Fibroblast of skin of abdomen (primary cell): ENCODE measurements around the gene CXCL13.
A peak's percentile ranks its signal among the peaks of the same experiment; 100 is the strongest.
"Not testable (repeated sequence)": the region's sequence is repeated elsewhere in the genome, so short reads cannot be mapped to it uniquely, and the experiment has no call there.

ENCODE experiments used
- DNase-seq: peaks from one replicate; pipeline ENCODE4 v3.0.0-alpha.2; 2013

Gene CXCL13

DNA sequence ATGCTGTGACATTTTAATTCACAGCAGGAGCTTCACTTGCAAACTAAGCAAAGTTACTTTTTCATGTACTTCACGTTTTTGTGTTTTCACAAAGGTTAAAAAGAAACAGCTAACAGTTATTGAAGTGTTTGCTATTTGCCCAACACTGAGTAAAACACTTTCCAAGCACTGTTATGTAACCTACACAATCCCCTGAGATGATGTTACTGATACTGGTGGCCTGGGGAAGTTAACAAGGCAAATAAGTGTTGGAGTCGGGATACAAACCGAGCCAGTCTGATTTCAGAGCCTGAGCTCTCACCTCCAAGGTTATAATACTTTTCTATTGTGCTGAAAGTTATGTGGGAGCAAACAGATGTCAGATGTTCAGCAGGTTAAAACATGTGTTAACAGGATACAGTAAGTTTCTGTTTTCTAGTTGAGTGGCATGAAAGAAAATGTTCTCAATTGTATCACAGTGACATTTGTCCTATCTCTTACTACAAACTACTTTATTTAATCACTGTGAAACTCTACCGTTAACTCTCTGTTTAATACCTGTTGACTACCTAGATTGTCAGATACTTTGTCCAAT is 3.9 kb upstream of the CXCL13 start:
- no peak for DNase-seq

DNA sequence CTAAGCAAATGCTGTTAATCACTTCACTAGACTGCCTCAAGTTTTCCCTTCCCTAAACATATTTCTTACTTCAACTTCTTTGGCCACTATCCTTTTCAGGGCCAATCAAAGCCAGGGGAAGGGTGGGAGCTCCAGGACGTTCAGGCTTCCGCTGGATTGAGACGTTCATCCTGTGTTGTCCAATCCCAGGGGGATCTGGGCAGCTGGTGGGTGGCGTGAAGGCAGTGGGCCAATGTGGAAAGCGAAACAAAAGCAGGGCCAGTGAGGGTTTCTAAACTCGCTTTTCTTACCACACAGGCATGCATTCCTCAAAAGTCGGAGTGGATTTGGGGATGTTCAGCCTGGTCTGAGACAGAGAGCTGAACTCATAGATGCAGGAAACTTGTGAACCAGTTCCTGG is 7.6 kb downstream of the CXCL13 start:
- DNase-seq, result no peak

DNA sequence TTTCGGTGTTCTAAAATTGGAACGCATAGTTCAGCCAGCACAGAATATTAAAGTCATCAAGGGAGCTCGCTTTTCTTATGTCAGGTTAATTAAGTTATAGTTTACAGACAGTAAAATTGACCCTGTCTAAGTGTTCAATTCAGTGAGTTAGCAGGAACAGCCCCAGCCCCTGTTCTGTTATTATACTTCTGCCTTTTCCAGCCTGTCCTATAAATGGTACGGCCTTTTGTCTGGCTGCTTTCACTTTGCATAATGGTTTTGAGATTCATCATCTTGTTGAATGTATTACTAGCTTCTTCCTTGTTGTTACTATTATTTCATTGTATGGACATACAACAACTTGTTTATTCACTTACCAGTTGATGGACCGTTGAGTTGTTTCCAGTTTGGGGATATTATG is 9.5 kb downstream of the CXCL13 start:
- DNase-seq, result no peak

DNA sequence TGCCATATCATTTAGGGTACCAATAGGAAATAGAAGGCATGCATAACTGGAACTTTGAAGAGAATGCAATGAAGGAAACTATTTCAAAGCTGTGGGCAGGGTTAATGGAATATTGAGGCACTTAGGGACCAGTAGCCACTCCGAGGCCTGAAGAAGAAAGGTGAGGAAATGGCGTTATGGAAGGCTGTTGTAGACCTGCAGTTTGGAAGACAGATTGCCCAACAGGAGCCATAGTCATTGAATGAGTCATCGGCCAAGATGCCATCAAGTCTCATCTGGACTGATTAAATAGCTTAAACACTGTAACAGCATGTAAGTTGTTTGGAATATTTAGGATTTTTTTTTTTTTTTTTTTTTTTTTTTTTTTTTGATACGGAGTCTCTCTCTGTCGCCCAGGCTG is 11.6 kb downstream of the CXCL13 start:
- DNase-seq, result peak; percentile 37

DNA sequence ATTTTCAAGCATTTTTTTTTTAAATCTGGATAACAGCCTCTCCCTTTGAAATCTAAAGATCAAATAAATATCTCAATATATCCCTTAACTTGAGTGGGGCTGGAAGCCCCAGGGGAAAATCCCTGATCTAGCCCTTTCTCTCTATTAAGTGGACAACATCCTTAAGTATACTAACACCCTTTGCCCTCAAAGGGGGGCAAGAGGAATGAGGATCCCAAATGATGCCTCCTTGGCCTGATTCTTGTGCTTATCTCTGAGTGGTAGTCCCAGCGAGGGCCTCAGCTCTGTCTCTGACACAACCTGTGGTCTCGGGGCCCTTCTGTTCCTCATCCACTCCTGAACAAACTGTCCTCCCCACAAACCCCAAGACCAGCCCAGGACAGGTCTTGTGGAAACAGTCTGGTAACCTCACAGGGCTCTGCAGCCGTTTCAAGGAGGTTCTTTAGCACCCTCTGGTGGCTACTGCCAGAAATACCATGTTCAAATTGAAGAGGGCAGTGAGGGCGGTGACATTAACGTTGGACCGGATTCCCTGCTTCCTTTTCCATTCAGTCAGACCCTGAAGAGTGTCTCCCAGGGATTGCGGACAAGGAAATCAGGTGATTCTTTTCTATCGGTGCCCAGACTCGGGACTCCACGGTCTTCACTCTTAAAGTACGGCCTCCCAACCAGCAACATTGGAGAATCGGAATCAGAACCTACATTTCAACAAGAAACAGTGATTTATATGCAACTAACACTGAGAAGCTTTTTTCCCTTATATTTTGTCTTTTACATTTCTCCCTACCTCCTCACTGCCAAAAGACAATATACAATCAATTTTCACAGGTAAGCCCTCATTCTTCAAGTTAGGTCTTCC is 13.0 kb downstream of the CXCL13 start:
- DNase-seq, result peak; percentile 66

DNA sequence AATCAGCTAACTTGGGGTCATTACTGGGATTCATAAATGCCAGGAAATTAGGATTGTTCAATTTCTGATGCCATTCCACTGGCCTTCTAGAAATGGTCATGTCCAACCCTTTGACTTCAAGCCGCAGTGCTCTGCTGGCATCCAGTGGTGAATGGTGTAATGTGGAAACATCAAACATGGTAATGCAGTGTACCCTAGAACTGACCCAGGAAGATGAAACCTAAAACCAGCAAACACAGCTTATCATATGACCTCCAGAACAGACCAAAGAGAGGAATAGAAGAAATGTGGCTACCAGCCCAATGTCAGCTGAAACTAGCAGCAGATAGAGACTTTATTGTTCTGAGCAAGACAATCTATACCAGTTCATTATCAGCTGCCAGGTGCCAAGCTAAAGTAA is 13.8 kb downstream of the CXCL13 start:
- DNase-seq, result no peak

DNA sequence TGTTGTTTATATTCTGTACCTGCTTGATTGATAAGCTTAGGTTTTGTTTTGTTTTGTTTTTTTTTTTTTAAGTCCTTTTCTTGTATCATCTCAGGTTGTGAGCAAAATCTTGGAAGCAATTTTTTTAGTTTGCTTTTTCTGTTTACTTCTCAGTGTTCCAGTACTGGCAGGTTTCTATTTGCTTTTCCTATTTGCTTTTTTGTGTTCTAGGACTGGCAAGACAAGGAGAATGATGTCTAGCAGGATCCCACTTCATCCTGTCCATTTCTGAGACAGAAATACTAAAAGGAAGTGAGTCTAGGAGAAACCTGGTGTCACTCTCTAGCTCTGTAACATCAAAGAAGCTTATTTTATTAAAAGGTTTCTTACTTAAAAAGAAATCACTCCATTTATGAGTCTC is 15.6 kb downstream of the CXCL13 start:
- DNase-seq, result no peak

DNA sequence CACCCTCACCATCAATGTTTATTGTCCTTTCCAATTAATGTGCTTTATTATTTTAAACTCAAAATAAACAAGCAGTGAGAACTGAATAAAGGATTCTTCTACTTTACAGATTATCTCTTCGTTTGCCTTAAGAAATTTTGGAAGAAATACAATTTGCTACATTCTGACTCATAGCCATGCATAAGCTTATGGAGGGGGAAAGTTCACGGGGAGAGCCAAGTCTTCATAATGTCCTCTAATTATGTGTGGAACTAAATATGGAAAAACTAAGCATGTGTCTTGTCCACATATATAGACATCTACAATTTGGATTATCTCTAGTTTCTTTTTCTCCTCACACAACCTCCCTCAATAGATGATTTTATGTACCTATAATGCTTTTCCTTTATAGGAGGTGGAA is 17.5 kb downstream of the CXCL13 start:
- no peak for DNase-seq

DNA sequence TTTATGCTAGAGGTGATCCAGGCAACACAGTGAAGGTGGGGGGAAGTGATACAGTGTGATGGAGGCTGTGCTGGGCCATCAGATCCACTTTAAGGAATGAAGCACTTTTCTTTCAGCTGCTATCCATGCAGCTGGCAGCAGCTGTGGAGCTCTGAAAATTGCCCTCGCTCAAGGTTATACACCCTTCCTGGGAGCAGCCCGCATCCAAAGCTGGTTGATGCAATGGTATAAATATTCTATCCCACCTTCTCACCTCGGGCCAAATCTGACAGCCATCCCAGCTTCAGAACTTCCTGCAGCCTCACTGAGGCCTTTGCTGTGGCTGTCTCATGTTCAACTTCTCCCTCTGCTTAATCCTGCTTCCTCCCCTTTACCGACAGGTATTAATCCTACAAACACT is 18.6 kb downstream of the CXCL13 start:
- no peak for DNase-seq

DNA sequence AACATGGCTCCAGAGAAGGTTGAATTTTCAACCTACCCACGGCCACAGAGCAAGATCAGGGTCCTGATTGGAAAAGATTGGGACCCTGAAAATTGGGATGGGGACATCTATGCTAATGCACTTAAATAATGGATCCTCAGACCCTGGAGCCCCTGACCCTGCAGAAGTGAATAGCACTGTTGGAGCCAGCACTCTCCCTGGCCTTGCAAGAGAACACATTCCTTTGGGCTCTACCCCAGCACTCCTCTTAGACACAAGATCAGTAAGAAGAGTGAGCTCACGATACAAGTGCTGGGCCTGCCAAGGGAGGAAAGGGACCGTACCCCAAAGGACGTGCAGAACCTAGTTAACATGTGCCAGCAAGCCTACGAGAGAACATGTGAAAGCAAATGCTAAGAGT is 19.9 kb downstream of the CXCL13 start:
- DNase-seq, result no peak

DNA sequence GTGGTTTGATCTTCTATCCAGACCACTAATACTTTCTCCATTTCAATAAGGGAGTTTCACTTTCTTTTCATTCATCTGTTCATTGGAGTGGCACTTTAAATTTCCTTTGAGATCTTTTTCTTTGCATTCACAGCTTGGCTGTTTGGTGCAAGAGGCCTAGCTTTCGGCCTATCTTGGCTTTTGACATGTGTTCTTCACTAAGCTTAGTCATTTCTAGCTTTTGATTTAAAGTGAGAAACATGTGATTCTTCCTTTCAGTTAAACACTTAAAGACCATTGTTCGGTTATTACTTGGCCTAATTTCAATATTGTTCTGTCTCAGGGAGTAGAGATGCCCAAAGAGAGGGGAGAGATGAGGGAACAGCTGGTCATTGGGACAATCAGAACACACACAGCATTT is 24.3 kb downstream of the CXCL13 start:
- DNase-seq, result no peak

DNA sequence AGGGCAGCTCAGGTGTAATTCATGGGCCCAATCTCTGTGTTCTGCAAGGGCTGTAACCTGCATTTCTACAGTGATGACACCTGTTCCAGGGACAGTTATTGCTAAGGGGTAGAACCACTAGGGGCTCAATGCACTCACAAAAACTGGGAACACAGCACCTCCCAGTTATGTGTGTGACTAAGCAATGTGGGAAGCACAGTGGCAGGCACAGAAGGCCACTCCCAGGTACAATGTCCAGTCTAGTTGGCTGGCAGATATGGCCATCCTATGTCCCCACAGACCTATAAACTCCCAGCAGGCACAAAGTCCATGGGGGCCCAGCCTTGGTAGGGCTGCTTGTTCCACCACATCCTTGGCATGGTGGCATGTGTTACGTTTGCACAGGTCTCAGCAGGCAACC is 25.7 kb downstream of the CXCL13 start:
- no peak for DNase-seq

DNA sequence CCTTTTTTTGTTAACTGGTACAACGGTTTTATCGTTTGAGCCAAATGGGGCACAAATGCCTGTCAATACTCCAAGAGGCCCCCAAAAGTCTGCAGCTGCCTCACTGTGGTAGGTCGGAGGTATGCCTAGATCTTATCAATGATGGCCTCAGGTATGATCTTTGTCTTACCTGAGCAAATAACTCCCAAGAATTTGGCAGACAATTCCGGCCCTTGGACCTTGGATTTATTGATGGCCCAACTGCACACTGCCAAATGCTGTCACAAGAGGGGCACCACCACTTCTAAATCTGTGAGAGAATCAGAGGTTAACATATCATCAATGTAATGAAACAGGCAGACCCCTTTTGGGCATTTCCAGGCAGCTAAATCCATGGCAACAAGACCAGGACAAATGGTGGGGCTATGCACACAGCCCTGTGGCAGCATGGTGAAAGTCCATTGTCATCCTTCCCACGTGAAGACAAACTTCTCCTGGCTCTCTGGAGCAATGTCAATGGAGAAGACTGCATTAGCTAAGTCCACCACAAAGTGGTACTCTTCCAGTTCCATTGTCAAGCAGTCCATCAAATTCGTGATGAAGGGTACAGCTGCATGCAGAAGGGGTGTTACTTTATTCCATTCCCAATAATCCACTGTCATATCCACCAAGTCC is 28.6 kb downstream of the CXCL13 start:
- no peak for DNase-seq

DNA sequence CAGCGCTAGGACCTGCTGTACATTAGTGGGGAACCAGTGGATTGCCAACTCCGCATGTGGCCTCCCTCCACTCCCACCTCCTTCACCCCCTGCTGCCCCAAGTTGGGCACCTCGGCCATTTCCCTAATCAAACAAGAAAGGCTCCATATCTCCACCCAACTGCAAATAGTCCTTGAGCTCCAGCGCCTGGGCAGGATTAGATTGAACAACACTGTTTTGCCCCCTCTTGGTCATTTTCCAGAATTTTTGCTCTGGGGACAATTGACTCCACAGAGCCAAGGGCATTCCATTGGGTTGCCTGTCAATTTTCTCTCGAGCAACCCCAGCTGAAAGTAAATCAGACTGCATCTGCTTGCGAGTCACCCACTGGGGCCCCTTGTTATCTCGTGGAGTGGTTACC is 29.6 kb downstream of the CXCL13 start:
- DNase-seq, result no peak

DNA sequence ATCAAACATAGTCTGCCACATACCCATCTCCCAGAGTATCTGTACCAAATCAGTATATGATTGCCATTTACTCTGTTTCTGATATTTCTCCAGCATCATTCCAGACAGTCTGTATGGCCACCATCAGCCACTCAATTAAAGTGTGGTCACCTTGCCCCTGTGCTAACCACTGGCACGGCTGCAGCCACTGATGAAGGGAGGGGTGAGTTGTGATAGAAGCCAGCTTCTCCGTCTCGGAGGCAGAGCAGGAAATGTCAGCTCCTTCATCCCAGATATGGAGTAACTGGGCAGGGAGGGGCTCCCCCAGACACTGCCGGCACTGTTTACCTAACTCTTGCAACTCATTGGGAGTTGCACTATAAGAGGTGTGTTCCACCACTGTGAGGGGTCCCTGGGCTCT is 30.3 kb downstream of the CXCL13 start:
- DNase-seq, result no peak

DNA sequence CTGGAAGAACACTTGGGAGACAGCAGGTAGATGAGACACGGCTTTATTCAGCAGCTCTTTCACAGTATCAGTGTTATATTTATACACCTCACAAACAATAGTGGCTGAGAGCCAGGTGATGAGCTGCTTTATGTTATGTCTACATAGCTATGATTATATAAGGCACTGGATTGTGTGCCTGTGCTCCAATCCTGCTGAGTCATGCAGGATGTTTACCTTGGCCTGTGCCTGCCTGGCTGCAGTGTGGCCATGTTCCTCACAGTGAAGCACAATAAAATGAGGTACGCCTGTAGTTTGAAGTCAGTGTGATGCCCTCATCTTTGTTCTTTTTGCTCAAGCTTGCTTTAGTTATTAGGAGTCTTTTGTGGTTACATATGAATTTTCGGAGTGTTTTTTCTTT is 31.3 kb downstream of the CXCL13 start:
- DNase-seq, result peak; percentile 83

DNA sequence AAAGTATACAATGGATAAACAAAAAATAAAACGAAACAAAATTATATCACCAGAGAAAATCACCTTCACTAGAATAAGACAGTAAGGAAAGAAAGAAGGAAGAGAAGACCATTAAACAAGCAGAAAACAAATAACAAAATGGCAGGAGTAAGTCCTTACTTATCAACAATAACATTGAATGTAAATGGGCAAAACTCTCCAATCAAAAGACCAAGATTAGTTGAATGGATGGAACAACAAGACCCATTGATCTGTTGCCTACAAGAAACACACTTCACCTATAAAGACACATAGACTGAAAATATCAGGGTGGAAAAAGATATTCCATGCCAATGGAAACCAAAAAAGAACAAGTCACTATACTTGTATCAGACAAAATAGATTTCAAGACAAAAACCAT is 38.4 kb downstream of the CXCL13 start:
- not testable (repeated sequence) for DNase-seq

DNA sequence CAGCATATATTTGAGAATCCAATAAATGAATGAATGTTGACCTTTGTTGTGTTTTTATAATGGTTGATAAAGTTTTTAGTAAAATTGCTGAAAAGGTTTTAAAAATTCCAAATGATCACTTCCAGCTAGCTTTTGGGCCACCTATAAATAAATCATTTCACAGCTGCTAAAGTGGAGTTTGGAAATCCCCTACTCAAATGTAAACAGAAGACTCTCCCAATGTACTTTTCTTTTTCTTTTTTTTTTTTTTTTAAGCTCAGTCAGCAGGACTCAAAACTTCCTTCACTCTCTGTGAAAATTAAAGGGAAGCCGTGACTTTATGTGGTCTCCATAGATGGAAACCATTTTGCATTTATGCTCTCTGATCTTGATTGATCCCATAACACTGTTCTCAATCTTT is 45.2 kb downstream of the CXCL13 start:
- no peak for DNase-seq

DNA sequence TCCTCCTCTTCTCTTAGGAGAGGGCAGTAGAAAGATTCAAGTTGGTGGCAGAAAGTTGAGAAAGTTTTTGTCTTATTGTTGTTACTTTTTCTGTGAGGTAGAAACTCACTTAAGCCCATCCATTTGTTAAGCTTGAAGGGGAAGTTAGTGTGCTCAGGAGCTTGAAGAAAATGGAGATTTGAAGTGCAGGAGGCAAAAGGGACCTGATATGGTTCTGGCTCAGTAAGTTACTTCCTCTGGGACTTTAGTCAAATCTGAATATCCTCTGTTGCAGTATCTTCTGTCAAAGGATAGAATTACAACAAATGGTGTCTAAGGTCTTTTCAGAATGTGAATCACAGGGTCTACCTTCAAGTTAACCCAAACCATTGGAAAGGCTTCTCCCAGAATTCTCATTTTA is 46.2 kb downstream of the CXCL13 start:
- no peak for DNase-seq

DNA sequence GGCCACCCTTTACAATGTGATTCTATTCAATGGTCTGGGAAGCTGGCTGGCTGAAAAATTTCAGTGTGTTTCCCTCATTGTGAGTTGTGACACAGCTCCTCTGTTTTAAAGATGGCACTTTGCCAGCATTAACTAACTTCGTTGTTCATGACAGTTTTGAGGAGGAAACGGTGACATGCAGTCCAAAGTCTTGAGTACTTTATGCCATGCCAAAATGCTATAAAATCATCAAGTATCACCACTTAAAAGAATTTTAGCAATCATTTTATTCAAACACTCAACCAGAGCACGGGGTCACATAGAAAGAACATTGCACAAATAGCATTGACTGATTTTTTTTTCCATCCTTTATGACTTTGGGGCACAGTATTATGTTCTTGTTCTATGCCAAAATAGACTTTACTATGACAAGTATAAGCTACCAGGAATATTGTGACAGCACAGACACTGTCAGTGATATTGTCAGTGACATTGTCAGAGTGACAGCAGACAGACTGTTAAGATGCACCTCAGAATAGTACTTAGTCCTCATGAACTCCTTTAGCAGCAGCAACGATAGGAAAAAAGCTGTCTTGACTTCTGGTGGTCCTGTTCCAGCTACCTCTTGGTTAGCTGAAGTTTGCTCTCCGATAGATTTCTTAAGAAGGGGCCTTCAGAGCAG is 46.7 kb downstream of the CXCL13 start:
- DNase-seq, result no peak

DNA sequence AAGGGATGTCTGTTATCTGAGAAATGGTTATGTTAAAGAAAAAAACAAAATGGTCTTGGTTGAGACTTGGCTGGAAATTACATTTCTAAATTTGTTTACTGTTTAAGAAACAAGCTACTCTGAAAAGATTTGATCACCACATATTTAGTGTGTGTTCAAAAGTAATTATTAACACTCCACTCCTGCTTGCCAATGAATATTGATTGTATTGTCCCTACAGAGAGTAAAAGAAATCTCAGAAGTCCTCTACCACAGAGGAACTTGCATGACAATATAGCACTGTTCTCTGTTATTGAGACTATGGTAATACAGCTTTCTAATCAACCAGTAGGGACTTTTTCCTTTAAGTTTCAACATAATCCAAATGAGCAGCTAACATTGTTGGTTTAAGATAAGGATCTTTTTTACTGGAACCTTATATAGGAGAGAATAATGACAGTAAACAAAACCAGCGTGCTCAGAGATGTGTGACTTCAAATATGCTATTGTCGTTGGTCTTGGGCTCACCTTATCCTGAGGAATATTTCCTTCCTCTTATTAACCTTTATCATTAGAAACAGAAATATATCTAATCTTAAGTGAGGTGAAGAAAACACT is 47.6 kb downstream of the CXCL13 start:
- no peak for DNase-seq

DNA sequence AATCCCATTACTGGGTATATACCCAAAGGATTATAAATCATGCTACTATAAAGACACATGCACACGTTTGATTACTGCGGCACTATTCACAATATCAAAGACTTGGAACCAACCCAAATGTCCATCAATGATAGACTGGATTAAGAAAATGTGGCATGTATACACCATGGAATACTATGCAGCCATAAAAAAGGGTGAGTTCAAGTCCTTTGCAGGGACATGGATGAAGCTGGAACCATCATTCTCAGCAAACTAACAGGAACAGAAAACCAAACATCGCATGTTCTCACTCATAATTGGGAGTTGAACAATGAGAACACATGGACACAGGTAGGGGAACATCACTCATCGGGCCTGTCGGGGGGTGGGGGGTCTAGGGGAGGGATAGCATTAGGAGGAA is 54.7 kb downstream of the CXCL13 start:
- not testable (repeated sequence) for DNase-seq
